GM12864 (cell line): Measurements from ENCODE around the gene HDGFL3.
"Not testable (repeated sequence)": the region's sequence is repeated elsewhere in the genome, so short reads cannot be mapped to it uniquely, and the experiment has no call there.

Experiments
- DNase-seq: peaks from one replicate; pipeline ENCODE4 v3.0.0-alpha.2; 2011; ENCODE audit warnings: low read depth
- H3K4me3 ChIP-seq: 2 replicates; pipeline ENCODE4 v1.5.1; 2011; ENCODE audit warnings: mild to moderate bottlenecking, low read depth, low read length, control low read depth
- CTCF ChIP-seq: IDR thresholded peaks from 2 replicates; pipeline ENCODE4 v1.5.1; 2011; ENCODE audit warnings: low read depth, mild to moderate bottlenecking, moderate library complexity, low read length, control low read depth, inconsistent platforms; ENCODE audit errors: missing control alignments

Gene HDGFL3

GRCh38 chr15:83225449-83225848 is 17.8 kb upstream of the HDGFL3 start:
- no peak for DNase-seq
- H3K4me3 ChIP-seq, result no peak overlapping the region
- TF ChIP-seq CTCF, result no peak

- not testable (repeated sequence) for H3K4me3 ChIP-seq, DNase-seq
Measured at GRCh38 chr15:83221781-83222180, 14.2 kb upstream of the HDGFL3 start.

GRCh38 chr15:83219026-83219425 is 11.4 kb upstream of the HDGFL3 start:
- no peak for TF ChIP-seq CTCF
- no peak for DNase-seq
- H3K4me3 ChIP-seq, result no peak overlapping the region

GRCh38 chr15:83215306-83215705 is 7.7 kb upstream of the HDGFL3 start:
- no peak for DNase-seq

GRCh38 chr15:83210619-83211018 is 3.0 kb upstream of the HDGFL3 start:
- H3K4me3 ChIP-seq, result no peak overlapping the region
- TF ChIP-seq CTCF, result no peak
- no peak for DNase-seq

More at GRCh38 chr15:83215306-83215705, 7.7 kb upstream of the HDGFL3 start:
- no peak overlapping the region for H3K4me3 ChIP-seq
- no peak for TF ChIP-seq CTCF

- no peak overlapping the region for H3K4me3 ChIP-seq
- no peak for DNase-seq
- no peak for TF ChIP-seq CTCF
Measured at GRCh38 chr15:83209333-83209732, 1.7 kb upstream of the HDGFL3 start.

- peak overlapping the region; percentile 80 for H3K4me3 ChIP-seq
- DNase-seq, result no peak
- TF ChIP-seq CTCF, result no peak
Measured at GRCh38 chr15:83208367-83208661, 691 bp upstream of the HDGFL3 start.
